ENCODE data around the gene PITPNC1. TPM values are rescaled to one million over a fixed set of nuclear protein-coding genes. Genes with fewer than 3 reads are reported as not detected.

Gene PITPNC1
- total RNA-seq, 1 experiment from 2014 or later: 37.5 TPM

DNA sequence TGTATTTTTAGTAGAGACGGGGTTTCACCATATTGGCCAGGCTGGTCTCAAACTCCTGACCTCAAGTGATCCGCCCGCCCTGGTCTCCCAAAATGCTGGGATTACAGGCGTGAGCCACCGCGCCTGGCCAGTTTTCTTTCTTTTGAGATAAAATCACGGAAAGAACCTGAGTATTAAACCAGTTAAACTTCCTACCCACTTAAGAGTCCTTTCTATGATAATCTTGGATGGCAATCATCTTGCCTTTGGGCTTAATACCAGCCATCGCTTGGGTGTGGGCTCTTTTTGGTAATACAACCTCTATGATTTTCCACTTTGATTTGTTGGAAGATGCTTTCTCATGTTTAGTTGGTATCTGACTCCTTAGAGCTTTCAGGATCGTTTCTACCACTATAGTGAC, 24.0 kb downstream of the PITPNC1 start:
- H3K79me2 ChIP-seq (ENCODE audit: insufficient read depth, low read length): peaks cover 17% of the 10 kb centered on the region; the same call in 1 of the 2 replicates
- no peak overlapping the region for H4K8ac ChIP-seq (replicated peaks; ENCODE audit: insufficient read length, low read depth, low read length)
- no peak overlapping the region for H2AK5ac ChIP-seq (ENCODE audit: insufficient read length, low read length)
- H4K91ac ChIP-seq (ENCODE audit: insufficient read length, low read depth, low read length): no peak overlapping the region
- no peak overlapping the region for H2BK5ac ChIP-seq (ENCODE audit: insufficient read length, low read length)
- H2BK120ac ChIP-seq (ENCODE audit: low read depth, low read length, poor library complexity, severe bottlenecking): no peak overlapping the region
- H2BK20ac ChIP-seq (ENCODE audit: low read depth, low read length, poor library complexity, severe bottlenecking): no peak overlapping the region
- no peak overlapping the region for H3K56ac ChIP-seq (ENCODE audit: insufficient read length, low read depth, low read length)
- H3K9ac ChIP-seq (ENCODE audit: extremely low read depth, insufficient read length, low read length): no peak overlapping the region
- Mint-ChIP-seq H3K9me3 (no peaks in the 10 kb centered on the region), H3K36me3 (ENCODE audit: insufficient read depth in 1 of 3, low read depth in 3 of 3) (peaks cover 6 to 11% (median 8%) of the 10 kb centered on the region in 3 experiments), H3K4me3 (no peak overlapping the region), H3K4me1 (peaks cover 21 to 28% of the 10 kb centered on the region in 2 experiments), H3K27me3 (ENCODE audit: low read depth) (no peaks in the 10 kb centered on the region), H3K27ac (no peak overlapping the region; a peak in 1 of 7 replicates)
- WGBS (ENCODE audit: extremely low coverage, insufficient read length, low lambda C conversion rate): no CpG with 5 or more reads among the region's 9 CpGs
- no peak overlapping the region for H2AFZ ChIP-seq (ENCODE audit: low read length)
- no peaks in the 10 kb centered on the region for H4K20me1 ChIP-seq (ENCODE audit: control insufficient read depth, insufficient read depth, insufficient read length)
- H3K4me2 ChIP-seq (ENCODE audit: insufficient read depth, insufficient read length, low read length): no peak overlapping the region
- no peak overlapping the region for H3T11ph ChIP-seq (ENCODE audit: low read length)
- no peak overlapping the region for H2BK15ac ChIP-seq (ENCODE audit: low read depth, low read length)
- DNase-seq: no peak
- H3K27ac ChIP-seq (ENCODE audit: insufficient read length, low read depth, low read length): no peak overlapping the region
- H3K23me2 ChIP-seq (ENCODE audit: insufficient read length, low read depth, low read length, poor library complexity, severe bottlenecking): no peaks in the 10 kb centered on the region
- H3K9me3 ChIP-seq (ENCODE audit: control insufficient read depth, low read depth, low read length): no peaks in the 10 kb centered on the region
- no peak overlapping the region for H4K5ac ChIP-seq (ENCODE audit: insufficient read length, low read depth, low read length)
- no peak overlapping the region for H3K14ac ChIP-seq (ENCODE audit: insufficient read depth, low read length)
- no peak overlapping the region for H3K18ac ChIP-seq (ENCODE audit: insufficient read length, low read depth, low read length)
- peaks cover 5% of the 10 kb centered on the region; the same call in 1 of the 2 replicates for H3K4me1 ChIP-seq (ENCODE audit: insufficient read depth, low read length)
- no peak overlapping the region for H3K4ac ChIP-seq (ENCODE audit: low read depth, low read length)
- H3K79me1 ChIP-seq (ENCODE audit: insufficient read depth, low read depth, low read length, poor library complexity, severe bottlenecking): peaks cover 5% of the 10 kb centered on the region
- H2BK12ac ChIP-seq (ENCODE audit: insufficient read length, low read depth, low read length): no peak overlapping the region
- TF ChIP-seq, protein P1, sequence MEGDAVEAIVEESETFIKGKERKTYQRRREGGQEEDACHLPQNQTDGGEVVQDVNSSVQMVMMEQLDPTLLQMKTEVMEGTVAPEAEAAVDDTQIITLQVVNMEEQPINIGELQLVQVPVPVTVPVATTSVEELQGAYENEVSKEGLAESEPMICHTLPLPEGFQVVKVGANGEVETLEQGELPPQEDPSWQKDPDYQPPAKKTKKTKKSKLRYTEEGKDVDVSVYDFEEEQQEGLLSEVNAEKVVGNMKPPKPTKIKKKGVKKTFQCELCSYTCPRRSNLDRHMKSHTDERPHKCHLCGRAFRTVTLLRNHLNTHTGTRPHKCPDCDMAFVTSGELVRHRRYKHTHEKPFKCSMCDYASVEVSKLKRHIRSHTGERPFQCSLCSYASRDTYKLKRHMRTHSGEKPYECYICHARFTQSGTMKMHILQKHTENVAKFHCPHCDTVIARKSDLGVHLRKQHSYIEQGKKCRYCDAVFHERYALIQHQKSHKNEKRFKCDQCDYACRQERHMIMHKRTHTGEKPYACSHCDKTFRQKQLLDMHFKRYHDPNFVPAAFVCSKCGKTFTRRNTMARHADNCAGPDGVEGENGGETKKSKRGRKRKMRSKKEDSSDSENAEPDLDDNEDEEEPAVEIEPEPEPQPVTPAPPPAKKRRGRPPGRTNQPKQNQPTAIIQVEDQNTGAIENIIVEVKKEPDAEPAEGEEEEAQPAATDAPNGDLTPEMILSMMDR (conservative IDR thresholded peaks at IDR 0.05): no peak
- H3K27me3 ChIP-seq (ENCODE audit: insufficient read depth, low read length): no peaks in the 10 kb centered on the region
- no peak overlapping the region for H3K23ac ChIP-seq (ENCODE audit: insufficient read length, low read depth, low read length)

All from H9 (cell line).